Smooth muscle cell of the brain vasculature (primary cell): ENCODE results near the gene PLEKHF1.
"Not testable (repeated sequence)": the region's sequence is repeated elsewhere in the genome, so short reads cannot be mapped to it uniquely, and the experiment has no call there.

Experiments used
- DNase-seq: peaks from one replicate; pipeline ENCODE4 v3.0.0-alpha.2; 2012; ENCODE audit warnings: low read depth, low spot score

PLEKHF1 gene

DNA sequence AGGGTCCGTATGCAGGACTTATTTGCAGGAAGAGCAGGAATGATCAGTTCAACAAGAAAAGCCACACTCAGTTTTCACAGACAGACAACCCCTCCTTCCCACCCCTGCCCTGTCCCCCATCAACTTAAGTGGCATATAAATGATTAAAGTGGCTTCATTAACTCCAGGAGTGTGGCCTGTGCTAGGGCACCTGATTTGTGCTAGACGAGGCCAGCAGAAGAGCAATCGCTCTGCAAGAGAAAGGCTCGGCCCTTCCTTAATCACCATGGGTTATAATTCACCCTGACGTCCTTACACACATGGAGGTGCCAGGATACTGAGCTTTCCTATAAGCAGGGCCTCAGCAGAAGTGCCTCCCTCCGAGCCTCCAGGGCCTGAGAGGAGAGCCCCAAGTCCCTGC is 35.2 kb downstream of the PLEKHF1 start:
- no peak for DNase-seq

DNA sequence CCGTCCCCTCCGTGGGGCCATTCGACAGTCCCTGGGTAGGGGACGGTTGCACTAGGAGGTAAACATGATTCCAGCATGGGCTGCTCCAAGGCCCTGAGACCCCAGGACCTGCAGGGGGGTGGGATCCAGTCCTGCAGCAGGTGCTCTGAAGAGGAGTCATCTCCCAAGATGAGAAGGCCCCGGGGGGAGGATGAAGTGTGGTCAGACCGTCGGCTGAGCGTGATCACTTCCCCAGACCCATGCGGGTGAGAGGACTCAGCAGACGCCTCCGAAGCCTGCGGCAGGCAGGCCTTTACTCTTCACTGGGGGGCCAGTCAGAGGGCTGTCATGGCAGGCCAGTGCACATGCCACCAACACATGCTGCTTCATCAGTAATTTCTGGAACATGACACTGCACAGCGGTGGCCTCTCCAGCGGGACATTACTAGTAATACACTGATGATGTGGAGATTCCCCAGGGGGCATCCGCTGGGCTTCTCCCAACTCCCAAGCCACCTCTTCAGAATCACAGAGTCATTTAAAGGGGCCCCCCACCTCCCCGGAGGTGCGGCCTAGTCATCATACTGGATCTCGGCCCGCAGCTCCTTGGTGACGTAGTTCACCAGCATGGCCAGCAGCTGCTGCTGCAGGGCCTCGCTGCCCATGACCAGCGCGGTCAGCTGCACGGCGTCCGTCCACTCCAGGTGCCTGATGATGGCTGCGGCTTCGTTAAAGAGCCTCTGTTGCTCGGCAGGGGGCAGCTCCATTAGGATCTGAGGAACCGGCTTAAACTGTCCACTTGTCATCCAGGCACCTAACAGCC is 37.1 kb downstream of the PLEKHF1 start:
- no peak for DNase-seq

DNA sequence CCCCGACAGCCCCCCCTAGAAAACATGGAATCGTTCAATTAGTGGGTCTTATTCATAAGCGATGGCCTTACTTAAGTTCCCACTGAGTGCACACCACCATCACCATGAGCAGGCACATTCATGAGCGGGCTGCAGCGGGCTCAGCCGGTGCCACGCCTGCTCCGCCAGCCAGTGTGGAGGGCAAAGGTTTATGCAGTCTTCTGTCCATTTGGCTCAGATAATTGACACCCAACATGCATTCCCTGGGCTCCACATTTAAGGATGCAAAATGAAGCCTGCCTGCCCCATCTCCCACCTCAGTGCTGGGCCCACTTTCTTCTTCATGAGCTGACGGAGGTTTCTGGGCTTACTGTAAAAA is 37.7 kb downstream of the PLEKHF1 start:
- DNase-seq: no peak

DNA sequence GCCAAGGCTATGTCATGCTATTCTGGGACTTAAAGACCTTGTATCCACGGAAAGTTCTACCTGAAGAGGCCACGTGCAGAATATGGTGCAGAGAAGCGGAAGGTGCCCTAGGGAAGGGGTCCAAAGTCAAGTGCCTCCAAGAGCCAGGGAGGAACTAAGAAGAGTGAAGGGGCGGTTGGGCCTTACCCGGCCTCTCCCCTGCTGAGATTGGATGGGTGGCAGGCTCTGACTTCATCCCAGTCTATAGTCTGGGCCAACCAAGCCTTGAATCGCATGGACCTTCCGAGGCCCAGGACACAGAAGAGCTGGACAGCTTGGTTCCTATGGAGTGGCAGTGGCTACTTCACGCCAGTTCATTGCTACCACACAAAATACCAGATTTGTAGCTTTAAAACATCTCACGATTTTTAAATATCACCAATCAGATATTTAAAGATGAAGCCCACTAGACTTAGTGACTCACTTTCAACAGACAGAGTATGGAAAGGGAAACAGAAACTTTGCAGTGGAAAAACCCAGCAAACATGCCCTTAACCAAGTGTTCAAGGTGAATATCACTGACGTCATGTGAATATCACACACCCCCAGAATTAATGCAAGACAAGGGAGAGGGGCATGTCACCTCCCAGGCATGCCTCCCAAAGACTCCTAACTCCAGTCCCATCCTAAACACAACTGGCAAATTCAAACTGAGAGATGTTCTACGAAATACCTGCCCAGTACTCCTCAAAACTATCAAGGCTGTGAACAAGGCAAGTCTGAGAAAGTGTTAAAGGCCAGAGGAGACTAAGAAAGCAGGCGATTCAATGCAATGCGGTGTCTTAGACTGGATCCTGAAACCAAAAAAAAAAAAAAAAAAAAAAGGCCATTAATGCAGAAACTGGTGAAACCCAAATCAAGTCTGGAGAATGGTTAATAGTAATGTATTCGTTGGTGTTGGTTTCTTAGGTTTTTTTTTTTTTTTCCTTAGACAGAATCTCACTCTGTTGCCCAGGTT is 39.6 kb downstream of the PLEKHF1 start:
- no peak for DNase-seq

DNA sequence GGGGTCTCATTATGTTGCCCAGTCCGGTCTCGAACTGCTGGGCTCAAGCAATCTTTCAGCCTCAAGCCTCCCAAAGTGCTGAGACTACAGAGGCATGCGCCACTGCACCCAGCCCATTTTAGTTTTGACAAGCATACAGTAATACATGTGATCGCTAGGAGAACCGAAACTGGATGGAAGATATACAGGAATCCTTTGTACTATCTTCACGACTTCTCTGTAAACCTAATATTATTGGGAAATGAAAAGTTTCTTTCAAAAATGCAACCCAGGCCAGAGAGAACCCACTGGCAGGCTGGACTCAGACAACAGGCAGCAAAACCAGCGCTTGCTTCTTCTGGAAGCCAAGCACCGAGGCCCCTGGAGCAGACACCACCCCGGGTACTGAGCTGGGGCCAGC is 40.4 kb downstream of the PLEKHF1 start:
- DNase-seq: no peak

DNA sequence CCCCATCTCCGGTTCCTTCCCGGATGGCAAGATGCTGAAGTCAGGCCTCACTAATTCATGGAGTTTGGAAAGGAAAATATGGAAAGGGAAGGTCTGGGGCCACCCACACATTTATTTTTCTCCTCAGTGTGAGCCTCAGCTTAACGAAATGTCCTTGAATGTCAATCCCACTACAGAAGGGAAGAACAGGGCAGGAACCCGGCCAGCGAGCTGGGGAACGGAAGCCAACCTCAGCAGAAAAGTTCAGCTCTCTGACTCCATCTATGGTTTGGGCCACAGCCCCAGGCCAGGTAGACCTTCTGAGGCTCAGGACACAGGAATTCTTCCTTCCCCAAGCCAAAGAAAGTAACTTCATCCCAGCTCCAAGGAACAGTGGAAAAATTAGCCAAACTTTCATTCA is 41.4 kb downstream of the PLEKHF1 start:
- DNase-seq: no peak

DNA sequence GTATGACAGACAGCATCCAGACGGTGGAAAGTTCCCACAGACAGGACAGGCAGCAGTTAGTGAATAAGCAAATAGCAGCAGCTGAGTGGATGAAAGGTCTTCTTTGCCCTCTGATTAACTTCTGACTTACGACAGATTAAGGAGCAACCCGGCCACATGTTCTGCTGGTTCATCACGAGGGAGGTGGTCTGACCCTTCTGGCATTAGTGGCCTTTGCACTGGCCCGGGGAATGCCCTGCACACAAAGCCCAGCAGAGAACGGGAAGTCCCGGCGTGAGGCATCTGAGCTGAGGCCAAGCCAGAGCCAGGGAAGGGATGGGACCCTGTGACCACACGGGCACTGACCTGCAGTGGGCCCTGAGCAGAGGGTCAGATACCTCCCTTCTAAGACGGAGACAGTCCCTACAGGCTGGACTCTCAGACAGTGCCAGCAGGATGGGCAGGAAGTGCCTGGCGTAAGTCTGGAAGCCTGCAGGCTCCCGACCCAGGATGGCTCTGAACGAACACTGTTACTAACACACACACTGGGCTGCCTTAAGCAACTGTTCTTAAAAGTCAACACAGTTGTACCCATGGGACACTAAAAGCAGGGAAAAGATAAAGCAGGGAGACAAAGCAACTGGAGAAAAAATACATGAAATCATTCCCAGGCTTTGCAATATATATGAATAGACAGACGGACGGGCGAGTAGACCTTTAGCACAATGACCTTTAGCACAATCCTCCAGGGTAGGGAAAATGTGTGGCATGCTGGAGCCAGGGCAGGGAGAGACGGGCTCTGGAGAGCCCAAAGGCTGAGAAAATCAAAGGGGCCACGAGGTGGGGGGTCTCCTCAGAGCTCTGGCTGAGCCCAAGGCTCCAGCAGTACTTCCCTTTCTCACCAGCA is 43.5 kb downstream of the PLEKHF1 start:
- DNase-seq: no peak

DNA sequence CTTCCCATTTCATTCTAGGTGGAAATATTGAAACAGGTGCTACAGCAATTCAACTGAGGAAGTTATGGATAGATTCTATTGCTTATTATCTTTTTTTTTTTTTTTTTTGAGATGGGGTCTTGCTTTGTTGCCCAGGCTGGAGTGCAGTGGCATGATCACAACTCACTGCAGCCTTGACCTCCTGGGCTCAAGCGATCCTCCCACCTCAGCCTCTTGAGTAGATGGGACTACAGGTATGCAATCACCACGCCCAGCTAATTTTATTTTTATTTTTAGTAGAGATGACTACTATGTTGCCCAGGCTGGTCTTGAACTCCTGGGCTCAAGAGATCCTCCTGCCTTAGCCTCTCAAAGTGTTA is 44.2 kb downstream of the PLEKHF1 start:
- DNase-seq: not testable (repeated sequence)

DNA sequence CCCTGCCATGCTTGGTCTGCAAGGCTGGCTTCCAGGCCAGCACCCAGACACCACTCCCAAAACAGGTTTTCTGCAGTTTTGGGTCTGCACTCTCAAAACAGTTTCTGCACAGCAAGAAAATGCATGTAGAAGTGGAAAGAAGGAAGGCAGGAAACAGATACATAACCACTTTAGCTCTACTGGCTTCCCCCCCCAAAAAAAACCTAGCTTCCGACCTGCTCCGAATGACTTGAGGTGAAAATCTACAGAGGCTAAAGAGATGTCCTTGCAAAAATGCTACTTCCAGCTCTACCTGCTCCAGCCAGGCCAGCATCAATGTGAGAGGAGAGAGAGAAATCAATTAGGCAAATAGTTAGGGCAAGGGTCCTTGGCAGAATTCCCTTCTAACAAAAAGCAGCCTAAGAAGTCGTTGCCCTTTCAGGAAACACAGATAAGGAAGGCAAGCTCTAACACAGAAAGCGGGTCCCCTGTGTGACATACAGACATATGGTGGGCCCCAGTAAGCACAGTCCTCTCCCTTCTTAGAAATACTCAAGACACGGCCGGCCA is 46.4 kb downstream of the PLEKHF1 start:
- no peak for DNase-seq

DNA sequence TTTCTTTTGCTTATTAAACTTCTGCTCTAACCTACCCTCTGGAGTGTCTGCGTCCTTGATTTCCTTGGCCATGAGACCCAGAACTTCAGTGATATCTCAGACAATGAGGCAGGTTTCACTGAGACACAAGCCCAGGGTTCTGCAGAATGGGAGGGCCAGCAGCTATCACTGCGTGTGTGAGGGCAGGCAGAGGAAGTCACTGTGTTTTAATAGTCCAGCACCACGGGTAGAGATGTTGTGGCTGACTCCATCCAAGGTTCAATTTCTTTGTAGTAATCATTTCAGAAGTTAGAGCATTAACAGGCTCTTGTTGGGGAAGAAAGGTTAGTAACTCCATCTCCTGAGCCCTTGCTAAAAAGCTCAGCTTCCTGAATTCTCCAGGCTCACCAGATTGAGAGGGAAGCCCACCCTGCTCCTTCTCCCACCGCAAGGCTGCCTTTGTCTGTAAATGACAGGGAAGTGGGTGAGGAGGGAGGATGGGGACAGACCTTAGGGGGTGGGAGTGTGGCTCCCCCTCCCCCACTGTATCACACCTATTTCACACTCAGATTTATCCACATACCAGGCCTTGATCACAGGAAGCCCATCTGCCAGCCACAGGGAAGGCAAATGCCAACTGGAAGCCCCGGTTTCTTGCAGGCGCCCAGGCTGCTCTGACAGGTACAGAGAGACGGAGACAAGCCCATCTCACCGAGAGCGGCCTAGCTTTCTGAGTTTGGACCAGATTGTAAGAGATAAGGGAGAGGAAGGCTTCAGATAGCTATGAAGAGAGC is 47.7 kb downstream of the PLEKHF1 start:
- no peak for DNase-seq

DNA sequence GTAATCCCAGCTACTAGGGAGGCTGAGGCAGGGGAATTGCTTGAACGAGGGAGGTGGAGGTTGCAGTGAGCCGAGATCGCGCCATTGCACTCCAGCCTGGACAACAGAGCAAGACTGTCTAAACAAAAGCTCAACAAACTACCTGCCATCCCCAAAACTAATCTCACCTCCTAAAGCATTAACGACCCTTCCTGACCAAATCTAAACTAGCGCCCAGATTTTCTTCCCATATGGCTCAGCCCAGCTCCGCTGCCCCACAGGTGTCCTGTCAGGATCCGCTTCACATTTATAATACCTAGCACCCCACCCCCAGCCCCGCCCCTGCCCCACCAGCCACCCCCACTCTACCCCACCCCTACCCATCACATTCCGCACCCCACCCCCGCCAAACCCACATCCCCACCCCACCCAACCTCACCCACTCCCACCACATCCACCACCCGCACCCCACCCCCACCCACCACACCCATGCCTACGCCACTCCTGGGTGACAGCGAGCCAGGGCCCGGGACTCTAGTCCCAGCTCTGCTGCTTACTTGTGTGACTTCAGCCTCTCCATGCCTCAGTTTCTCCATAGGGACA is 49.2 kb downstream of the PLEKHF1 start:
- no peak for DNase-seq

DNA sequence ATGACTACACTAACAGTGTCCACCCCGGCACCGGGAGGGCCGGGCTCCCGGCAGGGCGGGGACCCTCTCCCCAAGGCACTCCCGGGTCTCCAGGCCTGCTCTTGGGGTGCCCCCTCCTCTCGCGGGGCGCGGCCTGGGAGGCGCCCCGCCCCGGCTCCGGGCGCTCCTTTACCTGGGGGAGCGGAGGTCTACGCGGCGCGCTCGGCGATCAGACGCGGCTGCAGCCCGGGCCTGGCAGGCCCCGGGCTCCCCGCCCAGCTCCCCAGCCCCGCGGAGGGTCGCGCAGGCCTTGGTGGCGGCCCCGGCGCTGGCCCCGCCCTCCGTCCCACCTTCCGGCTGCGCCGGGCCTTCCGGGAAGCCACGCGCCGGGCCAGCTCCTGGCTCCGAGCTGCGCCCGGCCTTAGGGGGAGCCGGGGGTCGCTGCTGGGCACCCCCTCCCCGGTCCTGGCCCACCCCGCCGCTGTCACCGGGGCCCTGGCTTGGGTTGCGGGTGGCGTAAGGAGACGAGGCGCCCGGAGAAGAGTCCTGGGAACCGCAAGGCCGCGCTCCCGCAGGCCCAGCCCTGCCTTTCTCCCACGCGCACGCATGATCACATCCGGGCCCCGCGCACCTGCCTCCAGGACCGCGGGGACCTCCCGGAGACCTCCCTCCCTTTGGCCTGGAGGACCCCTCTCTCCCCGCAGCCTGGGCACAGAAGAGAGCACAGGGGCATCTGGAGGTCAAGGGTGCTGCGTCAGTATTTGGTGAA is 49.9 kb downstream of the PLEKHF1 start, which contains the start of gene C19orf12:
TSS of gene C19orf12 (minus strand) at position 309 of the 748 bp plus-strand sequence. CDS start 6,848 bp downstream, outside the sequence.
- DNase-seq: no peak

DNA sequence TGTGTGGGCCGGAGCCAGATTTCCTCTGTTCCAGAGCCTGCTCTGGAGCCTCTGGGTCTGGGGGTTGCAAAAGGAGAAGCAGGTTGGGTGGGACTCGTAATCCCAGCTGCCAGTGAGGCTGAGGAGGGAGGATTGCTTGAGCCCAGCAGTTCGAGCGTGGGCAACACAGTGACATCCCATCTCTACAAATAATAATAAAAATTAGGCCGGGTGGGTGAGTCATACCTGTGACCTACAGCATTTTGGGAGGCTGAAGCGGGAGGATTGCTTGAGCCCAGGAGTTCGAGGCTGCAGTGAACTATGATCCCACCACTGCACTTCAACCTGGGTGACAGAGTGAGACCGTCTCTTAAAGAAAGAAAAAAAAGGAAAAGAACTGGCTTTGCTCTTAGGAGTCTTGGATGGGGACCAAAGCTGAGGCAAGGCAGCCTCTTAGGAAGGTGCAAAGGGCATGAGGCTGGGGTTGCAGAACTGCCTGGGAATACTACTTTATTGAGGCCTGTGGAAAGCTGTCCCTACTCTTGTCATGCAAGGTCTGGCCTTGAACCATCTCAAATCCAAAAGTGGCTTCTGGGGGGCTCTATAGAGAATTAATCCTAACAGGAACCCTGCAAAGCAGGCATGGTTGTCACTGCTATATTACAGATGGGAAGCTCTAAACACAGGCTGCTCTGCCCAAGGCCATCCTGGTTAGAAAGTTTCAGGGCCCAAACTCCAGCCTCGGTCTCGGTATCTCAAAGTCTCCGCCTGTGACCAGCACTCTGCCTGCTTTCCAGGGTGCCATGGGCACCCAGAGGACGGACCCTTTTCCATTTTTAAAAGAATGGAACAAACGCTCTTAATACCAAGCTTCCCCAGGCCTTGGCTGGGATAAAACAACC is 50.7 kb downstream of the PLEKHF1 start:
- no peak for DNase-seq

DNA sequence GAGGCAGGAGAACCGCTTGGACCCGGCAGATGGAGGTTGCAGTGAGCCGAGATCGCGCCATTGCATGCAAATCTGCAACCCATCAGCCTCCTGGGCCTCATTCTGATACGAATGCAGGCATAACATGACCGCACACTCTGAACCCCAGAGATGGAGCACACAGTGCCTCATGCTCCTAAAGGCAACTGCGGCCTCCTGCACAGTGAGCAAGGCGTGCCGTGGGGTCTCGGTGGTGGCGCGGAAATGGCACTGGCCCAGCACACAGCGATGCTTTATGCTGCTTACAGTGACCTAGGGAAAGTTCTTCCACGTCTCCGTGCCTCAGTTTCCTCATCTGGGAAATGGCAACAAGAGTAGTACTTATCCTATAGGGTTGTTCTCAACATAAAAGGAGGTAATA is 51.8 kb downstream of the PLEKHF1 start:
- DNase-seq: no peak

DNA sequence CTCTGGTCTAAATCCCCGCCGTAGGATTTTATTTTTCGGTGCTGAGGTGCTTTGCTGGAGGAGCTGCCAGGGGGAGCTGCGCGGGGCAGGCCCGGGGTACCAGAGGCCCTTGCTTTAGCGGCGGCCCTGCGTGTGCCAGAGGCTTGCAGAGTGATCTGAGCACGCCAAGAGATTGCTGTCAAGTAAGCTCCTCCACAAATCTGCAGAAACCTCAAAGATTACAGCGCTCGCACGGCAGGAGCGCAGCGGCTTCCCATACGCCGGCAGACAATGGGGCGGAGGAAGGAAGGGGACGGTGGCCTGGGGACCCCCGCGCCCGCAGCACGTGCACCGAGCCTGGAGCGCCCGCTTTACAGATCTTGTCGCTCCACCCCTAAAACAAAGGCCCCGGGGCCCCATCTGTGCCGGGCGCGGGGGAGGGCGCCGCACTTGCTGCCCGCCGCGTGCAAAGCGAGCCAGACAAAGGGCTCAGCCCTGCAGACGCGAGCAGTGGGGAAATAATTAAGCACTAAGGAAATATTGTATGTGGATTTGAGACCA is 58.9 kb downstream of the PLEKHF1 start:
- no peak for DNase-seq

DNA sequence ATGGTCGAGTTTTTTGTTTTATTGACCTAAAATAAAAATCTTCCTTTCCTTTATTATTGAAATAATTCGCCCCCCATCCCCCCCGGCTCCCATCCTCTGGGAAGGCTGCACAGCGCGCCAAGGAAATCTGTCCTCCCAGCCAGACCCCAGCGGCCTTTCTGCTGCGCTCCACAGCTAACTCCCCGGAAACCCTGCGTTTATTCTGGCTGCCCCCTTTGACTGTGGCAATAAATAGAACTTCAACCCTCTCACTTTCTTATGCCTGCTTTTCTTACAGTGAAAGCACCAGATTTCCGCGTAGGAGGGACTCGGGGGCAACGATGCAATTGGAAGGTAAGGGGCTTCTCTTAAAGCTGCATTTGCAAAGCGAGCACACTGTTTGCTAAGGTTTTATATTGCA is 59.5 kb downstream of the PLEKHF1 start:
- DNase-seq: no peak
